Esophagus (tissue), 2 donors: ENCODE data around the gene PANK4. TPM values are rescaled to one million over a fixed set of nuclear protein-coding genes. Genes with fewer than 3 reads are reported as not detected.
"Not testable (repeated sequence)": the region's sequence is repeated elsewhere in the genome, so short reads cannot be mapped to it uniquely, and the experiment has no call there.

ENCODE experiments used
- H3K27ac ChIP-seq, 2 donors: one replicate each; pipeline ENCODE4 v1.5.1; 2013; ENCODE audit warnings: low read depth in 2 of 2, mild to moderate bottlenecking in 2 of 2, inconsistent platforms in 1 of 2, low read length in 1 of 2, moderate library complexity in 1 of 2
- H3K27me3 ChIP-seq, 2 donors: one replicate each; pipeline ENCODE4 v1.6.1; 2013; ENCODE audit warnings: low read length in 2 of 2, control low read depth in 1 of 2, mild to moderate bottlenecking in 1 of 2; ENCODE audit not compliant: insufficient read depth in 2 of 2, control insufficient read depth in 1 of 2
- H3K36me3 ChIP-seq, 2 donors: one replicate each; pipeline ENCODE4 v1.6.1; 2013; ENCODE audit warnings: low read length in 1 of 2; ENCODE audit not compliant: control insufficient read depth in 2 of 2, insufficient read depth in 2 of 2
- H3K4me1 ChIP-seq, 2 donors: one replicate each; pipeline ENCODE4 v1.6.1; 2013; ENCODE audit warnings: low read length in 1 of 2; ENCODE audit not compliant: control insufficient read depth in 2 of 2, insufficient read depth in 2 of 2
- H3K4me3 ChIP-seq, 2 donors: one replicate each; pipeline ENCODE4 v1.5.1; 2013; ENCODE audit warnings: low read length in 2 of 2, mild to moderate bottlenecking in 2 of 2, low read depth in 1 of 2, moderate library complexity in 1 of 2
- H3K9me3 ChIP-seq, 2 donors: one replicate each; pipeline ENCODE4 v1.6.1; 2013; ENCODE audit warnings: mild to moderate bottlenecking in 2 of 2, low read depth in 1 of 2, low read length in 1 of 2, moderate library complexity in 1 of 2; ENCODE audit not compliant: control insufficient read depth in 2 of 2, insufficient read depth in 1 of 2
- WGBS, 2 donors: extraction: QIAGEN DNeasy Blood & Tissue Kit; methylation state at CpG; one replicate each; pipeline ENCODE4 v1.1.7; 2013; 5-methylcytosine and 5-hydroxymethylcytosine counted together
- polyA plus RNA-seq, 2 donors: library from polyadenylated mRNA; stranded (reverse); fragments of 200-250 nt; gene quantifications; one replicate each; pipeline ENCODE4 v1.2.3, GENCODE V29; 2013
- donor health status: healthy with polysubstance abuse.
- donor health status: Bipolar disorder and iron deficiency.

The PANK4 gene
- 10 to 100 TPM; 10.1 to 15.4 TPM for polyA plus RNA-seq

- peaks cover 34 to 45% of the 10 kb centered on the region in 2 donors for H3K4me1 ChIP-seq
- WGBS, 2 donors: 0 to 1% methylated on average over 72 to 107 of the region's 107 CpGs
- H3K9me3 ChIP-seq: no peaks in the 10 kb centered on the region
- peaks cover 1 to 6% of the 10 kb centered on the region in 2 donors for H3K36me3 ChIP-seq
- H3K27me3 ChIP-seq: no peaks in the 10 kb centered on the region
- peak within 1 kb of the TSS; percentile 91 to 92 for H3K27ac ChIP-seq
- H3K4me3 ChIP-seq: peak within 1 kb of the TSS; percentile 81 to 86
Observed at GRCh38 chr1:2525920-2526823, at the start of gene PANK4. TSS of gene PANK4 (minus strand) at chr1:2526596. CDS start at chr1:2526587, 9 bp downstream.

DNA sequence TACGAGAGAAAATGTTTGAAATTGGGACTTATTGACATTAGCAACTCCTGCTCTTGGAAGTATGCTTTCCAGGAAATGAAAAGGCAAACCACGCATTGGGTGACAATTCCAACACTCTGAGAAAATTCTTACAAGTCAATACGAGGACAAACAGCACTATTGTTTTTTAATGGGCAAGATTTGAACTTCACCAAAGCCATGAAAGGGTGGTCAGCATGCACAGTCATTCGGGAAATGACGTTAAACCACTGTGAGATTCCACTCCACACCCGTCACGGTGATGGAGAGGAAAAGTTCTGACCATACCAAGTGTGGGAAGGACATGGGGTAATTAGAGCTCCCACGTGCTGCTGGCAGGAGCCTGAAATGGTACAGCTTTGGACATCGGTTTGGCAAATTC is 48.0 kb upstream of the PANK4 start:
- 81 to 86% methylated on average over 9 of the region's 9 CpGs for WGBS, 2 donors
- no peak overlapping the region for H3K27ac ChIP-seq
- peaks cover 0 to 6% of the 10 kb centered on the region in 2 donors for H3K4me1 ChIP-seq
- H3K36me3 ChIP-seq: no peaks in the 10 kb centered on the region
- peaks cover 0 to 3% of the 10 kb centered on the region in 2 donors for H3K9me3 ChIP-seq
- H3K27me3 ChIP-seq: no peaks in the 10 kb centered on the region
- H3K4me3 ChIP-seq: no peak overlapping the region

DNA sequence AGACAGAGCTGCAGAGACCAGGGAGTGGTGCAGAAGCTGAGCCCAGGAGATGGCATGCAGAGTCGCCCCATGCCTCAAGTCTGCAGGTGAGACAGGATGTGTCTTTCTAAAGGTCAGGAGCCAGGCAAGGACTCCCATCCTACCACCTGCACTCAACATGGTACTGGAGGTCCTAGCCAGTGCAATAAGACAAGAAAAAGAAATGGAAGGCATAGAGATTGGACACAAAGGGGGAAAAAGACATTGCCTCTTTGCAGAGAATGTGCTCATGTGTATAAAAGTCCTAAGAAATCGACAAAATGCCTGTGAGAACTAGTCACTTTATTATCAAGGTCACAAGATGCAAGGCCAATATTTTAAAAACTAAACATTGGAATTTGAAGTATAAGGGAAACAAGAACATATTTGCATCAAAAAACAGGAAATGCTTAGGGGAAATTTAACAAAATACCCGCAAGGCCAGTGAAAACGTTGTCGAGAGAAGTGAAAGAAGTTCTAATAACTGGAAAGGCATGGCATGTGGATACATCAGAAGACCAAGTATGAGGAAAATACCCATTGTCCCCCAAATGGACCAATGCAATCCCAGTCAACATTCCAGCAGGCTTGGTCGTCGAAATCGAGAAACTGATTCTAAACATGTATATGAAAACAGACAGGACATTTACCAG is 47.0 kb upstream of the PANK4 start:
- H3K4me1 ChIP-seq: peaks cover 0 to 6% of the 10 kb centered on the region in 2 donors
- H3K27me3 ChIP-seq: no peaks in the 10 kb centered on the region
- H3K4me3 ChIP-seq: no peak overlapping the region
- 85 to 88% methylated on average over 8 of the region's 8 CpGs for WGBS, 2 donors
- no peaks in the 10 kb centered on the region for H3K36me3 ChIP-seq
- peaks cover 0 to 3% of the 10 kb centered on the region in 2 donors for H3K9me3 ChIP-seq
- H3K27ac ChIP-seq: no peak overlapping the region

DNA sequence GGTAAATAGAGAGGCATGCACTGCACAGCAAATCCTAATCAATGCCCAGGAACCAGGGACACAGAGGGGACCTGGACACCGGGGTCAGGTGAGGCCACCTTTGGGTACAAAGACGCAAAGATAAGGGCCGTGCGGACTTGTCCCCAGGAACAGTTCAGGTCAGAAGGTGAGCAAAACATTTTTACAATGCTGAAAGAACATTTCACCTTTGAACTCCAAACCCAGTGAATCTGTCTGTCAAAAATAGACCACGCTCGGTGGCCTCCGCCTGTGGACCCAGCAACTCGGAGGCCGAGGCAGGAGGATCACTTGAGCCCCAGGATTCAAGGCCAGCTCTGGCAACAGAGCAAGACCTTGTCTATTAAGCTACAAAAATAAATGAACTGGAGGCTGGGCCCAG is 45.0 kb upstream of the PANK4 start:
- H3K4me1 ChIP-seq: no peaks in the 10 kb centered on the region
- peaks cover 0 to 3% of the 10 kb centered on the region in 2 donors for H3K9me3 ChIP-seq

DNA sequence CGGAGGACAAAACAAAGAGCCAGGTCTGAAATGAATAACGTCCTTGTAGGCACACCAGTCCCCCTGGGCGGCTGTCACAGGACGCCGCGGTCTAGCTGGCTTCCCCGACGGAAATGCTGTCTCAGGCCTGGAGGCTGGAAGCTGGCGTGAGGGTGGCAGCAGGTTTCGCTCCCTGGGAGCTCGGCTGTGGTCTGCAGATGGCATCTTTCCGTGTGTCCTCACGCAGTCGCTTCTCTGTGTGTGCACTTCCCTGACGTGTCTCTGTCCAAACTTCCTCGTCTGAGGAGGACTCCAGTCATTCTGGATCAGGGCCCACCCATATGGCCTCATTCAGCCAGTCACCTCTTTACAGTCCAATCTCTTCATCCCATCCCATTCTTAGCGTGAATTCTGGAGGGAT is 43.9 kb upstream of the PANK4 start:
- Histone ChIP-seq H3K27me3 (no peaks in the 10 kb centered on the region), H3K9me3 (peaks cover 0 to 3% of the 10 kb centered on the region in 2 donors), H3K27ac (no peak overlapping the region), H3K36me3 (no peaks in the 10 kb centered on the region), H3K4me1 (no peaks in the 10 kb centered on the region), H3K4me3 (no peak overlapping the region)
- 81 to 85% methylated on average over 17 of the region's 17 CpGs for WGBS, 2 donors

More for the DNA sequence above, 45.0 kb upstream of the PANK4 start:
- 87 to 90% methylated on average over 9 of the region's 9 CpGs for WGBS, 2 donors
- no peaks in the 10 kb centered on the region for H3K36me3 ChIP-seq
- H3K4me3 ChIP-seq: no peak overlapping the region
- H3K27me3 ChIP-seq: no peaks in the 10 kb centered on the region
- no peak overlapping the region for H3K27ac ChIP-seq

DNA sequence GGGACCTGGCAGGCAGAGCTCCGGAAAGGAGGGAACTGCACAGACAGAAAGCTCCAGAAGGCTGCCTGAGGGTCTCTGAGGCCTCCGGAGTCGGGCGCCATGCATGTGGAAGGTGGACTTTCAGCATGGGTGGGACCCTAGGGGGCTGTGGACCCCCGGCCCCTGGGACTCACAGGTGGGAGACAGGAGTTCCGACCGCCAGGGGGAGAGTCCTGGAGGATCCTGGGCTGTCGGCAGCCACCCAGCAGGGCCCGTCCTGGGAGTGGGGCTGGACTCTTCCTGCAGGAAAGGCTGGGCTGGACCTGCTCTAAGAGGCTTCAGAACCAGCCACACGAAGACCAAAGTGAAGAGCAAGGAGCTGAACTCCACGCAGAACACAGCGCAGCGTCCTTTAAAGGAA is 43.3 kb upstream of the PANK4 start:
- H3K4me3 ChIP-seq, H3K36me3 ChIP-seq, H3K9me3 ChIP-seq, H3K27ac ChIP-seq, H3K4me1 ChIP-seq, H3K27me3 ChIP-seq: not testable (repeated sequence)
- 81 to 84% methylated on average over 13 of the region's 13 CpGs for WGBS, 2 donors

GRCh38 chr1:2569060-2569459 is 42.7 kb upstream of the PANK4 start:
- Histone ChIP-seq H3K4me1 (no peaks in the 10 kb centered on the region), H3K9me3 (peaks cover 0 to 3% of the 10 kb centered on the region in 2 donors), H3K36me3 (no peaks in the 10 kb centered on the region), H3K27ac (no peak overlapping the region), H3K4me3 (no peak overlapping the region), H3K27me3 (no peaks in the 10 kb centered on the region)
- WGBS, 2 donors: 79 to 89% methylated on average over 16 to 17 of the region's 17 CpGs

DNA sequence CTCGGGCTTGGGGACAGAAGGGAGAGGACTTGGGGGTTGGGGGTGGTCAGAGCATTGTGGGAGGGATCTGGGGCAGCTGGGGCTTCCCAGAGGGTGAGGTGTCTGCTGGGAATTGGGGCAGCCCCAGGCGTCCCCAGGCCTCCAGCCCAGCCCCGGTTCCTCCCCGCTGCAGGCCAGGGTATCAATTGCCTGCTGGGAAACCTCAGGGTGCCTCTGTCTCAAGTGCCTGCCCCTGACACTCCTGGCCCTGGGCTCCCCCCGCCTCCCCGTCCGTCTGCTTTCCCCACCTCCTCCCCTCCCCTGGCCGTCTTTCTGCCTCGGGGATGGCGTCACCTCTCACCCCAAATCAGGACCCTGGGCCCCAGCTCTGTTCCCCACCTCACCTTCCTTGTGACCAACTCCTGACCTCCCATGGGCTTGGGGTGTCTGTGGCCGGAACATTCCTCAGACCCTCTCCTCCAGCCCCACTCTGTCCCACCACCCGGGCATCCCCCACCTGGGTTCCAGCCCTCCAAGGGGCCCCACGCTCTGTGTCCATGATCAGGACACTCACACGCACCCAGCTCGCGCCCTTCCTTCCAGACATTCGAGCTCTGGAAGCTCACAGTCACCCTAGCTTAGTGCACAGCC is 41.9 kb upstream of the PANK4 start:
- not testable (repeated sequence) for H3K9me3 ChIP-seq, H3K27me3 ChIP-seq, H3K4me3 ChIP-seq, H3K36me3 ChIP-seq, H3K27ac ChIP-seq, H3K4me1 ChIP-seq
- WGBS, 2 donors: 28 to 55% methylated on average over 7 to 12 of the region's 17 CpGs

- Histone ChIP-seq H3K27me3 (no peaks in the 10 kb centered on the region), H3K4me1 (no peaks in the 10 kb centered on the region), H3K27ac (no peak overlapping the region), H3K4me3 (no peak overlapping the region), H3K9me3 (no peaks in the 10 kb centered on the region), H3K36me3 (peaks cover 0 to 6% of the 10 kb centered on the region in 2 donors)
- 78 to 84% methylated on average over 16 of the region's 16 CpGs for WGBS, 2 donors
Observed at GRCh38 chr1:2567083-2567679, 40.8 kb upstream of the PANK4 start.
